HepG2 (cell line): ENCODE measurements around the gene RFX6.
A peak's percentile ranks its signal among the peaks of the same experiment; 100 is the strongest.

ENCODE experiments used
- CTCF ChIP-seq: sonication (generic); formaldehyde crosslinking; IDR thresholded peaks from 2 replicates; pipeline ENCODE4 v1.5.0; 2020; ENCODE audit warnings: mild to moderate bottlenecking, missing genetic modification reagents, moderate library complexity
- ETV6 ChIP-seq: sonication (generic); formaldehyde crosslinking; conservative IDR thresholded peaks from 2 replicates; pipeline ENCODE4 v1.4.0; 2020; ENCODE audit warnings: missing genetic modification reagents
- HDAC2 ChIP-seq: sonication (generic); formaldehyde crosslinking; IDR thresholded peaks from 2 replicates; pipeline ENCODE4 v1.4.0; 2020; ENCODE audit warnings: missing genetic modification reagents
- KDM1A ChIP-seq: IDR thresholded peaks from 2 replicates; pipeline ENCODE4 v1.6.1; 2016; ENCODE audit warnings: missing compliant biosample characterization
- MAFF ChIP-seq: IDR thresholded peaks from 2 replicates; pipeline ENCODE4 v1.6.1; 2011; ENCODE audit warnings: low read depth, low read length, improper control_type of control experiment
- SMAD1 ChIP-seq: sonication (generic); formaldehyde crosslinking; IDR thresholded peaks from 2 replicates; pipeline ENCODE4 v1.4.0; 2020; ENCODE audit warnings: missing genetic modification reagents, low read depth, mild to moderate bottlenecking, borderline replicate concordance
- ZNF274 ChIP-seq: sonication (generic); formaldehyde crosslinking; IDR thresholded peaks from 2 replicates; pipeline ENCODE4 v1.5.1; 2020; ENCODE audit warnings: mild to moderate bottlenecking, missing genetic modification reagents
- ZNF326 ChIP-seq: sonication (generic); formaldehyde crosslinking; IDR thresholded peaks from 2 replicates; pipeline ENCODE4 v1.4.0; 2020; ENCODE audit warnings: missing genetic modification reagents, borderline replicate concordance
- ZNF430 ChIP-seq: sonication (generic); formaldehyde crosslinking; IDR thresholded peaks from 2 replicates; pipeline ENCODE4 v1.9.0; 2021; ENCODE audit warnings: mild to moderate bottlenecking, missing genetic modification reagents
- TF ChIP-seq, protein P1 (sequence below): IDR thresholded peaks from 2 replicates; pipeline ENCODE4 v1.6.1; 2016
- TF ChIP-seq, protein P2 (sequence below): sonication (generic); formaldehyde crosslinking; conservative IDR thresholded peaks from 2 replicates; pipeline ENCODE4 v1.4.0; 2020; ENCODE audit warnings: missing genetic modification reagents

- TF ChIP-seq, protein P1, sequence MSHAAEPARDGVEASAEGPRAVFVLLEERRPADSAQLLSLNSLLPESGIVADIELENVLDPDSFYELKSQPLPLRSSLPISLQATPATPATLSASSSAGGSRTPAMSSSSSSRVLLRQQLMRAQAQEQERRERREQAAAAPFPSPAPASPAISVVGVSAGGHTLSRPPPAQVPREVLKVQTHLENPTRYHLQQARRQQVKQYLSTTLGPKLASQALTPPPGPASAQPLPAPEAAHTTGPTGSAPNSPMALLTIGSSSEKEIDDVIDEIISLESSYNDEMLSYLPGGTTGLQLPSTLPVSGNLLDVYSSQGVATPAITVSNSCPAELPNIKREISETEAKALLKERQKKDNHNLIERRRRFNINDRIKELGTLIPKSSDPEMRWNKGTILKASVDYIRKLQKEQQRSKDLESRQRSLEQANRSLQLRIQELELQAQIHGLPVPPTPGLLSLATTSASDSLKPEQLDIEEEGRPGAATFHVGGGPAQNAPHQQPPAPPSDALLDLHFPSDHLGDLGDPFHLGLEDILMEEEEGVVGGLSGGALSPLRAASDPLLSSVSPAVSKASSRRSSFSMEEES (CRISPR knock-in tag), result no peak
- TF ChIP-seq ZNF430 (CRISPR knock-in tag), result no peak
- no peak for TF ChIP-seq ZNF274
- TF ChIP-seq CTCF (CRISPR knock-in tag), result no peak
- TF ChIP-seq SMAD1, result no peak
- TF ChIP-seq, protein P2, sequence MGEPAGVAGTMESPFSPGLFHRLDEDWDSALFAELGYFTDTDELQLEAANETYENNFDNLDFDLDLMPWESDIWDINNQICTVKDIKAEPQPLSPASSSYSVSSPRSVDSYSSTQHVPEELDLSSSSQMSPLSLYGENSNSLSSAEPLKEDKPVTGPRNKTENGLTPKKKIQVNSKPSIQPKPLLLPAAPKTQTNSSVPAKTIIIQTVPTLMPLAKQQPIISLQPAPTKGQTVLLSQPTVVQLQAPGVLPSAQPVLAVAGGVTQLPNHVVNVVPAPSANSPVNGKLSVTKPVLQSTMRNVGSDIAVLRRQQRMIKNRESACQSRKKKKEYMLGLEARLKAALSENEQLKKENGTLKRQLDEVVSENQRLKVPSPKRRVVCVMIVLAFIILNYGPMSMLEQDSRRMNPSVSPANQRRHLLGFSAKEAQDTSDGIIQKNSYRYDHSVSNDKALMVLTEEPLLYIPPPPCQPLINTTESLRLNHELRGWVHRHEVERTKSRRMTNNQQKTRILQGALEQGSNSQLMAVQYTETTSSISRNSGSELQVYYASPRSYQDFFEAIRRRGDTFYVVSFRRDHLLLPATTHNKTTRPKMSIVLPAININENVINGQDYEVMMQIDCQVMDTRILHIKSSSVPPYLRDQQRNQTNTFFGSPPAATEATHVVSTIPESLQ, result no peak
- TF ChIP-seq MAFF, result peak; percentile 12; the same call in 1 of the 2 replicates
- TF ChIP-seq HDAC2 (CRISPR knock-in tag), result no peak
- no peak for TF ChIP-seq KDM1A
- TF ChIP-seq ETV6 (CRISPR knock-in tag), result no peak
- no peak for TF ChIP-seq ZNF326 (CRISPR knock-in tag)
These were observed 19.0 kb upstream of the RFX6 start for GRCh38 chr6:116858060-116858459.
